GM19397 (cell line): Measurements from ENCODE around the gene SEC24C.
"Not testable (repeated sequence)": the region's sequence is repeated elsewhere in the genome, so short reads cannot be mapped to it uniquely, and the experiment has no call there.

Source experiments
- ATAC-seq: cut with Tn5 transposase; IDR thresholded peaks from one replicate; pipeline ENCODE4 v1.9.1; 2021; ENCODE audit warnings: mild to moderate bottlenecking, moderate library complexity; ENCODE audit not compliant: unreplicated experiment

Gene SEC24C

GRCh38 chr10:73743905-73744663, at the start of gene SEC24C:
TSS of gene SEC24C (plus strand) at chr10:73744372. CDS start at chr10:73746833, 2,461 bp downstream.
- peak; percentile 91 for ATAC-seq

GRCh38 chr10:73695302-73695701, 48.9 kb upstream of the SEC24C start:
- not testable (repeated sequence) for ATAC-seq

GRCh38 chr10:73697675-73698159, 46.5 kb upstream of the SEC24C start, which contains the start of gene AGAP5:
TSS of gene AGAP5 (minus strand) at chr10:73698109. CDS start at chr10:73697755, 354 bp downstream.
- ATAC-seq: not testable (repeated sequence)

GRCh38 chr10:73698819-73699218, 45.4 kb upstream of the SEC24C start:
- not testable (repeated sequence) for ATAC-seq

GRCh38 chr10:73703924-73704323, 40.2 kb upstream of the SEC24C start:
- not testable (repeated sequence) for ATAC-seq

GRCh38 chr10:73705506-73706072, 38.6 kb upstream of the SEC24C start:
- not testable (repeated sequence) for ATAC-seq

GRCh38 chr10:73706488-73706887, 37.7 kb upstream of the SEC24C start:
- ATAC-seq: not testable (repeated sequence)

GRCh38 chr10:73707628-73708027, 36.5 kb upstream of the SEC24C start:
- ATAC-seq: not testable (repeated sequence)

GRCh38 chr10:73708122-73708521, 36.0 kb upstream of the SEC24C start:
- ATAC-seq: not testable (repeated sequence)

GRCh38 chr10:73711683-73712082, 32.5 kb upstream of the SEC24C start:
- ATAC-seq: not testable (repeated sequence)

GRCh38 chr10:73713912-73714311, 30.3 kb upstream of the SEC24C start:
- not testable (repeated sequence) for ATAC-seq

- not testable (repeated sequence) for ATAC-seq
Measured at GRCh38 chr10:73714483-73714882, 29.7 kb upstream of the SEC24C start.

- not testable (repeated sequence) for ATAC-seq
Measured at GRCh38 chr10:73715179-73716156, 28.7 kb upstream of the SEC24C start.

GRCh38 chr10:73716251-73716650, 27.9 kb upstream of the SEC24C start:
- ATAC-seq: no peak

GRCh38 chr10:73717556-73717955, 26.6 kb upstream of the SEC24C start:
- no peak for ATAC-seq

- not testable (repeated sequence) for ATAC-seq
Measured at GRCh38 chr10:73720561-73720960, 23.6 kb upstream of the SEC24C start.

- no peak for ATAC-seq
Measured at GRCh38 chr10:73723516-73723915, 20.7 kb upstream of the SEC24C start.

GRCh38 chr10:73729781-73730152, 14.4 kb upstream of the SEC24C start:
- not testable (repeated sequence) for ATAC-seq

- ATAC-seq: peak; percentile 85
Measured at GRCh38 chr10:73730153-73730906, 13.8 kb upstream of the SEC24C start.
